Neural crest cell (in vitro differentiated cells): ENCODE data around the gene KRTAP22-1. TPM values are rescaled to one million over a fixed set of nuclear protein-coding genes. Genes with fewer than 3 reads are reported as not detected.

ENCODE experiments used
- DNase-seq: peaks from one replicate; pipeline ENCODE4 v3.0.0; 2021; ENCODE audit warnings: low read depth, mixed read lengths, low spot score
- H3K27ac Mint-ChIP-seq: one replicate; pipeline ENCODE4 v1.8.0; 2021; ENCODE audit warnings: mild to moderate bottlenecking, mixed read lengths; ENCODE audit not compliant: unreplicated experiment
- H3K27me3 Mint-ChIP-seq: 2 replicates; pipeline ENCODE4 v1.8.0; 2021; ENCODE audit warnings: low read depth, mild to moderate bottlenecking, mixed read lengths
- H3K36me3 Mint-ChIP-seq: 2 replicates; pipeline ENCODE4 v1.8.0; 2021; ENCODE audit warnings: low read depth, mild to moderate bottlenecking, mixed read lengths
- H3K4me1 Mint-ChIP-seq: 2 replicates; pipeline ENCODE4 v1.8.0; 2021; ENCODE audit warnings: mixed read lengths
- H3K4me3 Mint-ChIP-seq: one replicate; pipeline ENCODE4 v1.8.0; 2021; ENCODE audit warnings: mild to moderate bottlenecking, mixed read lengths
- H3K9me3 Mint-ChIP-seq: 2 replicates; pipeline ENCODE4 v1.8.0; 2021; ENCODE audit warnings: mixed read lengths
- total RNA-seq: library from RNA; stranded (reverse); gene quantifications from 2 replicates; pipeline ENCODE4 v1.2.1, GENCODE V29; 2021
- TF ChIP-seq, protein P1 (sequence below): fragments of 200-600 bp; sonication (generic); conservative IDR thresholded peaks from 2 replicates; pipeline ENCODE4 v1.5.0; 2021; ENCODE audit warnings: antibody characterized with exemption, mild to moderate bottlenecking

Gene KRTAP22-1
- total RNA-seq, 1 donor from 2014 or later = not detected

DNA sequence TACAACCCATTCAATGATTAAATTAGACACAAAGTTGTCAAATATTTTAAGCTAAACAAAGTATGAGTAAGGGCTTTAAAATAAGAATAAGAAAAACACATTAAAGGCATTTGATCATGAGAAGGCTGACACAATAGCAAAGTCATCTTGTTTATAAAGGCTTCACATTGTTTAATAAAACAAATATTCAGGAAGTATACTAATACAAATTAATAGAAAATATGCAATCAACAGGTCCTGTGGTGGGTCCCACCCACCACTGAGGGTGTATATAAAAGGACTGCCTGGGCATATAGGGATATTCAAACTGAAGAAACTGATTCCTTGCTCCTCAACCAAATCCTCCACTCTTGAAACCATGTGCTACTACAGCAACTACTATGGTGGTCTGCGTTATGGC lies 34.0 kb downstream of the KRTAP22-1 start, which contains the start of gene KRTAP20-2:
KRTAP20-2 (plus strand) TSS at position 301 of the 400 bp plus-strand sequence; CDS start at position 359, 58 bp downstream.
- no peak for DNase-seq
- Mint-ChIP-seq H3K9me3 (peaks cover 19% of the 10 kb centered on the region), H3K4me1 (no peaks in the 10 kb centered on the region), H3K36me3 (no peaks in the 10 kb centered on the region), H3K4me3 (no peak within 1 kb of the TSS), H3K27ac (no peak within 1 kb of the TSS), H3K27me3 (no peaks in the 10 kb centered on the region)
- TF ChIP-seq, protein P1, sequence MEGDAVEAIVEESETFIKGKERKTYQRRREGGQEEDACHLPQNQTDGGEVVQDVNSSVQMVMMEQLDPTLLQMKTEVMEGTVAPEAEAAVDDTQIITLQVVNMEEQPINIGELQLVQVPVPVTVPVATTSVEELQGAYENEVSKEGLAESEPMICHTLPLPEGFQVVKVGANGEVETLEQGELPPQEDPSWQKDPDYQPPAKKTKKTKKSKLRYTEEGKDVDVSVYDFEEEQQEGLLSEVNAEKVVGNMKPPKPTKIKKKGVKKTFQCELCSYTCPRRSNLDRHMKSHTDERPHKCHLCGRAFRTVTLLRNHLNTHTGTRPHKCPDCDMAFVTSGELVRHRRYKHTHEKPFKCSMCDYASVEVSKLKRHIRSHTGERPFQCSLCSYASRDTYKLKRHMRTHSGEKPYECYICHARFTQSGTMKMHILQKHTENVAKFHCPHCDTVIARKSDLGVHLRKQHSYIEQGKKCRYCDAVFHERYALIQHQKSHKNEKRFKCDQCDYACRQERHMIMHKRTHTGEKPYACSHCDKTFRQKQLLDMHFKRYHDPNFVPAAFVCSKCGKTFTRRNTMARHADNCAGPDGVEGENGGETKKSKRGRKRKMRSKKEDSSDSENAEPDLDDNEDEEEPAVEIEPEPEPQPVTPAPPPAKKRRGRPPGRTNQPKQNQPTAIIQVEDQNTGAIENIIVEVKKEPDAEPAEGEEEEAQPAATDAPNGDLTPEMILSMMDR = no peak

- Mint-ChIP-seq H3K27ac (peak overlapping the region; percentile 22), H3K4me3 (no peak overlapping the region), H3K4me1 (no peaks in the 10 kb centered on the region), H3K9me3 (peaks cover 20% of the 10 kb centered on the region), H3K36me3 (no peaks in the 10 kb centered on the region), H3K27me3 (no peaks in the 10 kb centered on the region)
- no peak for DNase-seq
- TF ChIP-seq, protein P1 = no peak
Measured at GRCh38 chr21:30638686-30639085, 37.8 kb downstream of the KRTAP22-1 start.

- peaks cover 28% of the 10 kb centered on the region for H3K9me3 Mint-ChIP-seq
- no peaks in the 10 kb centered on the region for H3K27me3 Mint-ChIP-seq
- H3K27ac Mint-ChIP-seq = no peak within 1 kb of the TSS
- no peaks in the 10 kb centered on the region for H3K36me3 Mint-ChIP-seq
- H3K4me1 Mint-ChIP-seq = no peaks in the 10 kb centered on the region
- TF ChIP-seq, protein P1 = no peak
- H3K4me3 Mint-ChIP-seq = no peak within 1 kb of the TSS
- no peak for DNase-seq
Measured at GRCh38 chr21:30642564-30642963, 41.7 kb downstream of the KRTAP22-1 start, which contains the start of gene KRTAP20-3. TSS of gene KRTAP20-3 (plus strand) at chr21:30642864.

GRCh38 chr21:30646904-30647414 lies 46.1 kb downstream of the KRTAP22-1 start:
- DNase-seq = no peak
- H3K27ac Mint-ChIP-seq = no peak overlapping the region
- H3K4me3 Mint-ChIP-seq = no peak overlapping the region

More at GRCh38 chr21:30646904-30647414, 46.1 kb downstream of the KRTAP22-1 start:
- Mint-ChIP-seq H3K27me3 (peaks cover 2% of the 10 kb centered on the region), H3K36me3 (peaks cover 4% of the 10 kb centered on the region), H3K9me3 (peaks cover 25% of the 10 kb centered on the region), H3K4me1 (no peaks in the 10 kb centered on the region)
- TF ChIP-seq, protein P1 = no peak

Other genes with a start within 250 kb of the KRTAP22-1 start
- gene KRTAP13-2, start 228.8 kb upstream of the KRTAP22-1 start, total RNA-seq = not detected in 2 replicates
- gene KRTAP13-1, start 205.1 kb upstream of the KRTAP22-1 start, total RNA-seq = not detected in 2 replicates
- gene KRTAP13-3, start 175.2 kb upstream of the KRTAP22-1 start, total RNA-seq = not detected in 2 replicates
- gene KRTAP13-4, start 170.9 kb upstream of the KRTAP22-1 start, total RNA-seq = not detected in 2 replicates
- not detected in 2 replicates for gene KRTAP15-1, start 160.8 kb upstream of the KRTAP22-1 start, total RNA-seq
- gene KRTAP19-1, start 120.7 kb upstream of the KRTAP22-1 start, total RNA-seq = not detected in 2 replicates
- not detected in 2 replicates for gene KRTAP19-2, start 113.7 kb upstream of the KRTAP22-1 start, total RNA-seq
- gene KRTAP19-3, start 109.1 kb upstream of the KRTAP22-1 start, total RNA-seq = not detected in 2 replicates
- gene KRTAP19-4, start 103.9 kb upstream of the KRTAP22-1 start, total RNA-seq = not detected in 2 replicates
- not detected in 2 replicates for gene KRTAP19-5, start 98.9 kb upstream of the KRTAP22-1 start, total RNA-seq
- gene KRTAP19-6, start 59.2 kb upstream of the KRTAP22-1 start, total RNA-seq = not detected in 2 replicates
- gene KRTAP19-7, start 39.8 kb upstream of the KRTAP22-1 start, total RNA-seq = not detected in 2 replicates
- gene KRTAP22-2, start 10.7 kb upstream of the KRTAP22-1 start, total RNA-seq = not detected in 2 replicates
- gene KRTAP6-3, start 8.6 kb upstream of the KRTAP22-1 start, total RNA-seq = not detected in 2 replicates
- not detected in 2 replicates for gene KRTAP6-2, start 2.2 kb upstream of the KRTAP22-1 start, total RNA-seq
- gene KRTAP6-1, start 12.8 kb downstream of the KRTAP22-1 start, total RNA-seq = not detected in 2 replicates
- gene KRTAP20-1, start 15.3 kb downstream of the KRTAP22-1 start, total RNA-seq = not detected in 2 replicates
- gene KRTAP20-4, start 19.5 kb downstream of the KRTAP22-1 start, total RNA-seq = not detected in 2 replicates
- not detected in 2 replicates for gene KRTAP20-2, start 34.1 kb downstream of the KRTAP22-1 start, total RNA-seq
- not detected in 2 replicates for gene KRTAP20-3, start 41.8 kb downstream of the KRTAP22-1 start, total RNA-seq
- not detected in 2 replicates for gene KRTAP21-3, start 117.7 kb downstream of the KRTAP22-1 start, total RNA-seq
- not detected in 2 replicates for gene KRTAP21-2, start 146.2 kb downstream of the KRTAP22-1 start, total RNA-seq
- gene KRTAP21-1, start 154.3 kb downstream of the KRTAP22-1 start, total RNA-seq = not detected in 2 replicates
- not detected in 2 replicates for gene KRTAP8-1, start 212.2 kb downstream of the KRTAP22-1 start, total RNA-seq
- gene KRTAP7-1, start 228.7 kb downstream of the KRTAP22-1 start, total RNA-seq = not detected in 2 replicates